Parathyroid adenoma (tissue), 2 donors: Measurements from ENCODE around the gene UBA6.

ENCODE experiments used
- H2AFZ ChIP-seq: fragments of 300-600 bp; sonication (generic); one replicate; pipeline ENCODE4 v1.7.0; 2017; ENCODE audit warnings: antibody characterized with exemption, mild to moderate bottlenecking
- H3K27ac ChIP-seq: fragments of 300-600 bp; sonication (generic); one replicate; pipeline ENCODE4 v1.7.0; 2017
- H3K27me3 ChIP-seq: fragments of 300-600 bp; sonication (generic); one replicate; pipeline ENCODE4 v1.7.0; 2017; ENCODE audit warnings: low read length; ENCODE audit not compliant: control insufficient read depth, insufficient read depth
- H3K36me3 ChIP-seq: fragments of 300-600 bp; sonication (generic); one replicate; pipeline ENCODE4 v1.7.0; 2017; ENCODE audit warnings: low read length; ENCODE audit not compliant: control insufficient read depth, insufficient read depth
- H3K4me1 ChIP-seq: fragments of 300-600 bp; sonication (generic); one replicate; pipeline ENCODE4 v1.7.0; 2017; ENCODE audit warnings: control low read depth
- H3K4me2 ChIP-seq: fragments of 300-600 bp; sonication (generic); one replicate; pipeline ENCODE4 v1.7.0; 2017; ENCODE audit warnings: low read length
- H3K4me3 ChIP-seq: fragments of 300-600 bp; sonication (generic); one replicate; pipeline ENCODE4 v1.7.0; 2017; ENCODE audit warnings: low read depth, low read length
- H3K79me2 ChIP-seq: fragments of 300-600 bp; sonication (generic); one replicate; pipeline ENCODE4 v1.7.0; 2017; ENCODE audit warnings: control low read depth
- H3K9ac ChIP-seq: fragments of 300-600 bp; sonication (generic); one replicate; pipeline ENCODE4 v1.7.0; 2017; ENCODE audit warnings: mild to moderate bottlenecking
- H3K9me3 ChIP-seq: fragments of 300-600 bp; sonication (generic); one replicate; pipeline ENCODE4 v1.7.0; 2017; ENCODE audit warnings: low read length; ENCODE audit not compliant: control insufficient read depth
- CTCF ChIP-seq: fragments of 300-600 bp; sonication (generic); IDR thresholded peaks from one replicate; pipeline ENCODE4 v1.7.0; 2017; ENCODE audit warnings: antibody characterized with exemption, mild to moderate bottlenecking
- donor health status: primary hyperparathyroidism.

Gene UBA6

DNA sequence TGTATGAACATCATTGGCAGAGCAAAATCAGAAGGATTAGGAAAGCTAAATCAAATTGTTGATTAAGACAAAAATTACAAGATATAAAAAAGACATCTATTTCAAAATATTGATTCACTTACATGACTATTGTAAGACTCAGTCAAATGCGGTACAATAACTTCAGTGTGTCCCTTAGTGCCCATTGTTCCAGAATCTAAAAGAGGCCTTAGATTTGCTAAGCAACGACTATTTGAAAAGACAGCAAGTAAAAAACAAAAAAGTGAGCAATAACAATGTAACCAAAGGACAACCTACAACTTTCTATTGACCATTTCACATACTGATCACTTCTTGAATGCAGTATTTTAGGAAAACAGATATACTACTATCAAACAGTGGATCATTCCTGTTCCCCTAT lies 65.6 kb downstream of the UBA6 start:
- no peak for TF ChIP-seq CTCF
- Histone ChIP-seq H3K27me3 (no peaks in the 10 kb centered on the region), H3K9ac (no peak overlapping the region), H3K9me3 (no peaks in the 10 kb centered on the region), H3K4me3 (no peak overlapping the region), H3K27ac (no peak overlapping the region), H3K4me1 (no peaks in the 10 kb centered on the region), H2AFZ (no peak overlapping the region), H3K36me3 (no peaks in the 10 kb centered on the region), H3K79me2 (no peaks in the 10 kb centered on the region), H3K4me2 (no peak overlapping the region)

- H3K27me3 ChIP-seq, result no peaks in the 10 kb centered on the region
- no peak overlapping the region for H3K4me3 ChIP-seq
- no peaks in the 10 kb centered on the region for H3K36me3 ChIP-seq
- H3K79me2 ChIP-seq, result no peaks in the 10 kb centered on the region
- H3K9ac ChIP-seq, result no peak overlapping the region
- H3K27ac ChIP-seq, result no peak overlapping the region
- no peaks in the 10 kb centered on the region for H3K9me3 ChIP-seq
- H2AFZ ChIP-seq, result no peak overlapping the region
- no peak for TF ChIP-seq CTCF
- H3K4me1 ChIP-seq, result no peaks in the 10 kb centered on the region
- H3K4me2 ChIP-seq, result no peak overlapping the region
Measured at GRCh38 chr4:67634741-67635140, 66.2 kb downstream of the UBA6 start.

DNA sequence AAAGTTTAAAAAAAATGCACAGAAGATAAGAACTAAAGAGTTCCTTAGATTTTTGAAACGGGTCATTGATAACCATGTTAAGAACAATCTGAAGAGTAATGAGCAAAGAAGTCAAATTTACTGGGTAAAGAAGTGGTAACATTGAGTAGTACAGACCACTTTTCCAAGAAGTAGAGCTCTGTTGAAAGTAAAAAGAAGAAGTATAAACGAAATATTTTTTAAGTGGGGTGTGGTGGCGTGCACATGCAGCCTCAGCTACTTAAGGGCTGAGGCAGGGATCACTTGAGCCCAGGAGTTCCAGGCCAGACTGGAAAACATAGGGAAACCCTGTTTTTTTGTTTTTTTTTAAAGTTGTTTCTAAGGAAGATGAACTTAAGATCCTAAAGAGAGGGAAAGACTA lies 68.5 kb downstream of the UBA6 start:
- no peak for TF ChIP-seq CTCF
- H2AFZ ChIP-seq, result no peak overlapping the region
- H3K27ac ChIP-seq, result no peak overlapping the region
- no peaks in the 10 kb centered on the region for H3K27me3 ChIP-seq
- no peak overlapping the region for H3K4me3 ChIP-seq
- H3K9me3 ChIP-seq, result no peaks in the 10 kb centered on the region
- no peaks in the 10 kb centered on the region for H3K79me2 ChIP-seq
- no peaks in the 10 kb centered on the region for H3K4me1 ChIP-seq
- no peak overlapping the region for H3K9ac ChIP-seq
- no peak overlapping the region for H3K4me2 ChIP-seq
- no peaks in the 10 kb centered on the region for H3K36me3 ChIP-seq

- no peaks in the 10 kb centered on the region for H3K4me1 ChIP-seq
- no peaks in the 10 kb centered on the region for H3K79me2 ChIP-seq
- no peaks in the 10 kb centered on the region for H3K36me3 ChIP-seq
- no peak overlapping the region for H3K9ac ChIP-seq
- no peak overlapping the region for H3K4me3 ChIP-seq
- no peaks in the 10 kb centered on the region for H3K27me3 ChIP-seq
- H2AFZ ChIP-seq, result no peak overlapping the region
- H3K27ac ChIP-seq, result no peak overlapping the region
- no peak for TF ChIP-seq CTCF
- H3K4me2 ChIP-seq, result no peak overlapping the region
- no peaks in the 10 kb centered on the region for H3K9me3 ChIP-seq
Measured at GRCh38 chr4:67624939-67625338, 76.0 kb downstream of the UBA6 start.

DNA sequence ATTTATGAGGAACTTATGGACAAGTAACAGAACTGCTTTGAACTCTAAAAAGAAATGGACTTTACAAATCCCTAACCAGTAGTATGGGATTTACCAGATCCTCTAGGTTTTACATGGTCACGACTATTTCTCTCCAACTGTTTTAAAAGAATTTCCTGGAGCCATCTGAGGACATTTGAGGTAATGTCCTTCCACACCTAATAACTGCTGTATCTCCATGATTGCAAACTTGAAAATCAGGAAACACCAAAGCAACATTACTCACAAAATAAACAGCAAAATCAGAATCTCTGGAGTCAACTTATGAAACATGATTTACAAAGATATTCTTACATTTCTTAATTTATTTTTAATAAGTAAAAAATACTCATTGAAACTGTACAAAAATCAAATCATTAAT lies 84.5 kb downstream of the UBA6 start:
- Histone ChIP-seq H3K79me2 (no peaks in the 10 kb centered on the region), H3K27me3 (no peaks in the 10 kb centered on the region), H3K27ac (no peak overlapping the region), H3K4me2 (no peak overlapping the region), H3K9ac (no peak overlapping the region), H2AFZ (no peak overlapping the region), H3K4me1 (no peaks in the 10 kb centered on the region), H3K36me3 (no peaks in the 10 kb centered on the region), H3K9me3 (no peaks in the 10 kb centered on the region), H3K4me3 (no peak overlapping the region)
- TF ChIP-seq CTCF, result no peak
